Esophagus muscularis mucosa (tissue), 4 donors: Measurements from ENCODE around the gene DNAH1.

Source experiments
- CTCF ChIP-seq, 3 experiments: fragments of 200-600 bp in 2 of 3; fragments of 450-650 bp in 1 of 3; sonication (generic) in 2 of 3; IDR thresholded peaks; one replicate each; pipeline ENCODE4 v1.5.1; 2017 to 2019; ENCODE audit warnings: antibody characterized with exemption in 3 of 3, mild to moderate bottlenecking in 2 of 3, moderate library complexity in 1 of 3
- EP300 ChIP-seq: sonication (generic); formaldehyde crosslinking; IDR thresholded peaks from one replicate; pipeline ENCODE4 v1.6.1; 2017; ENCODE audit warnings: antibody characterized with exemption
- POLR2A ChIP-seq: fragments of 450-650 bp; IDR thresholded peaks from one replicate; pipeline ENCODE4 v1.6.1; 2017; ENCODE audit warnings: antibody characterized with exemption, moderate library complexity, mild to moderate bottlenecking, low read depth
- POLR2AphosphoS5 ChIP-seq, 2 donors: sonication (generic); formaldehyde crosslinking; IDR thresholded peaks; one replicate each; pipeline ENCODE4 v1.6.1; 2017; ENCODE audit warnings: antibody characterized with exemption in 2 of 2

- TF ChIP-seq CTCF (IDR thresholded peaks at IDR 0.05) (no peak), POLR2AphosphoS5 (IDR thresholded peaks at IDR 0.05) (no peak), EP300 (no peak), POLR2A (no peak)
Measured at GRCh38 chr3:52432691-52433141, 116.6 kb downstream of the DNAH1 start.
